ENCODE results near the gene ATG4A.

DNA sequence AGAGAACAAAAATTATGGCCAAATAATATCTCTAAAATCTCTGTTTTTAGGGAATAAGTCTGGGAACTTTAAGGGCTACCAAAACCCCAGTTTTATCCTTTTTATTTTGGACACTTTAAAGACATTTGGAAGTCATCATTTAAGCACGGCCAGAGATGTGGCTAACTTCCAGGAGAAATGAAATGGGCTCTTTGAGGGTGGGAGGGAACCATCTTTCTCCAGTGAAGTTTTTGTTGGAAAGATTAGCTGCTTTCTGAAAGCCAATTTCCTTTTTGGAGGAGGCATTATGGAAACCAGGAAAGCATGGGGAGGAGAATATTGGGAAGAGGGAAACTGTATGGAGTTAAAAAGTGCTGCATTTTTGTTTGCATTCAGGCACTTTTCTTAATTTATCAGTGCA lies 41.9 kb upstream of the ATG4A start:
- no peak for TF ChIP-seq CTCF (IDR thresholded peaks at IDR 0.05; ENCODE audit: low read length)
- TF ChIP-seq EZH2 (IDR thresholded peaks at IDR 0.05; ENCODE audit: borderline replicate concordance, low read length), result no peak
